Tibial nerve (tissue), 4 donors: ENCODE data around the gene LLCFC1. TPM values are rescaled to one million over a fixed set of nuclear protein-coding genes. Genes with fewer than 3 reads are reported as not detected.

Experiments used
- DNase-seq, 2 donors: peaks; one replicate each; pipeline ENCODE4 v3.0.0-alpha.2; 2019; ENCODE audit warnings: low spot score in 2 of 2
- H3K27ac ChIP-seq, 4 donors: fragments of 200-600 bp; sonication (generic) in 3 of 4; one replicate each; pipeline ENCODE4 v1.5.1; 2017 to 2019; ENCODE audit warnings: mild to moderate bottlenecking in 1 of 4
- H3K27me3 ChIP-seq, 2 donors: fragments of 200-600 bp; sonication (generic) in 1 of 2; one replicate each; pipeline versions ENCODE4 v1.5.1 to v1.6.0; 2017 to 2019
- H3K36me3 ChIP-seq, 3 donors: fragments of 200-600 bp; sonication (generic); one replicate each; pipeline ENCODE4 v1.5.1; 2018 to 2019
- H3K4me1 ChIP-seq, 4 donors: fragments of 200-600 bp; sonication (generic) in 3 of 4; one replicate each; pipeline ENCODE4 v1.5.1; 2017 to 2019
- H3K4me3 ChIP-seq, 4 donors: fragments of 200-600 bp; sonication (generic) in 3 of 4; one replicate each; pipeline ENCODE4 v1.5.1; 2017 to 2019; ENCODE audit warnings: mild to moderate bottlenecking in 1 of 4, moderate library complexity in 1 of 4
- H3K9me3 ChIP-seq, 4 donors: fragments of 200-600 bp; sonication (generic) in 3 of 4; one replicate each; pipeline ENCODE4 v1.5.1; 2017 to 2019
- CTCF ChIP-seq, 5 experiments: fragments of 200-600 bp in 3 of 5; fragments of 450-650 bp in 2 of 5; sonication (generic) in 3 of 5; IDR thresholded peaks; one replicate each; pipeline ENCODE4 v1.5.1; 2016 to 2019; ENCODE audit warnings: antibody characterized with exemption in 5 of 5, mild to moderate bottlenecking in 3 of 5, moderate library complexity in 2 of 5
- EP300 ChIP-seq, 2 donors: sonication (generic); formaldehyde crosslinking; IDR thresholded peaks; one replicate each; pipeline ENCODE4 v1.6.1; 2017; ENCODE audit warnings: antibody characterized with exemption in 2 of 2, mild to moderate bottlenecking in 1 of 2
- POLR2A ChIP-seq, 2 donors: fragments of 450-650 bp; IDR thresholded peaks; one replicate each; pipeline ENCODE4 v1.6.1; 2017; ENCODE audit warnings: antibody characterized with exemption in 2 of 2, mild to moderate bottlenecking in 2 of 2, moderate library complexity in 2 of 2
- WGBS, 2 donors: methylation state at CpG; one replicate each; pipeline ENCODE4 v1.1.5; 2018; 5-methylcytosine and 5-hydroxymethylcytosine counted together
- total RNA-seq, 4 donors: library from RNA; depleted of rRNA; stranded (reverse); fragments of >200 nt; gene quantifications; one replicate each; pipeline ENCODE4 v1.1.0, GENCODE V29; 2016

LLCFC1 gene
- total RNA-seq, 4 donors from 2014 or later: not detected

- Histone ChIP-seq H3K4me1 (no peaks in the 10 kb centered on the region), H3K4me3 (no peak overlapping the region), H3K27ac (no peak overlapping the region), H3K36me3 (no peaks in the 10 kb centered on the region), H3K9me3 (no peaks in the 10 kb centered on the region), H3K27me3 (no peaks in the 10 kb centered on the region)
- TF ChIP-seq EP300 (IDR thresholded peaks at IDR 0.05): no peak
- TF ChIP-seq CTCF (IDR thresholded peaks at IDR 0.05): no peak
- no peak for TF ChIP-seq POLR2A (IDR thresholded peaks at IDR 0.05)
- 70 to 78% methylated on average over 12 of the region's 12 CpGs for WGBS, 2 donors
- DNase-seq: no peak
Observed at GRCh38 chr7:142934056-142934455, 5.2 kb upstream of the LLCFC1 start.

- H3K9me3 ChIP-seq: no peaks in the 10 kb centered on the region
- no peaks in the 10 kb centered on the region for H3K4me1 ChIP-seq
- WGBS, 2 donors: 82 to 86% methylated on average over 11 to 12 of the region's 12 CpGs
- no peaks in the 10 kb centered on the region for H3K36me3 ChIP-seq
- no peaks in the 10 kb centered on the region for H3K27me3 ChIP-seq
- H3K4me3 ChIP-seq: no peak overlapping the region
- TF ChIP-seq EP300 (IDR thresholded peaks at IDR 0.05) (no peak), CTCF (IDR thresholded peaks at IDR 0.05) (no peak), POLR2A (IDR thresholded peaks at IDR 0.05) (no peak)
- DNase-seq: no peak
- no peak overlapping the region for H3K27ac ChIP-seq
Observed at GRCh38 chr7:142935941-142936565, 3.2 kb upstream of the LLCFC1 start.

- no peaks in the 10 kb centered on the region for H3K9me3 ChIP-seq
- no peak for TF ChIP-seq CTCF (IDR thresholded peaks at IDR 0.05)
- no peak for TF ChIP-seq POLR2A (IDR thresholded peaks at IDR 0.05)
- TF ChIP-seq EP300 (IDR thresholded peaks at IDR 0.05): no peak
- WGBS, 2 donors: 82 to 91% methylated on average over 4 of the region's 4 CpGs
- H3K27me3 ChIP-seq: no peaks in the 10 kb centered on the region
- H3K36me3 ChIP-seq: no peaks in the 10 kb centered on the region
- H3K4me1 ChIP-seq: no peaks in the 10 kb centered on the region
- no peak overlapping the region for H3K27ac ChIP-seq
- no peak for DNase-seq
- no peak overlapping the region for H3K4me3 ChIP-seq
Observed at GRCh38 chr7:142938611-142939010, 673 bp upstream of the LLCFC1 start.

DNA sequence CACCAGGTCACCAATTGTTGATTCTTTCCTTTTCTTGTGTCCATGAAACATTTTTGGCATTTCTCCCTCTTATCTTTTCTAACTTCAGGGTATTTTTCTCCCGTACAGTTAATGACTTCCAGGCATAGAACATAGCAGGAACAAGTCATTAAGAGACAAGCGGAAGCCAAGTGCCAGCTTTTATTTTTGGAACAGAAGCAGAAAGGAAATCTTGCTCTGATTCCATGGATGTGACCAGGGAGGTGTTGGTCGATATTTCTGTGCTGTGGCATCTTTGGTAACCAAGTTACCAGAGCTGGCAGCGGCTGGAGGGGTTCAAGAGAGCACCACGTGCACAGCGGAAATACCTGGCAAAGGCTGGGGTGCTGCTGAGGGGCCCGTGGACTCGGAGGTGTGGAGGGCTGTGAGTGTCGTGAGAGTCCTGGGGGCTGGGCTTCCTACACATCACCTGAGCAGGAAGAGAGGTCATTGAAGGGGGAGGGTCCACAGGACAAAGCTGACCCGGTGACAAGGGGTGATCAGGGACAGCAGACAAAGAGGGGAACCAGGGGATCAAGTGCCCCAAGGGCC is 1.8 kb downstream of the LLCFC1 start:
- TF ChIP-seq EP300 (IDR thresholded peaks at IDR 0.05) (no peak), CTCF (IDR thresholded peaks at IDR 0.05) (no peak), POLR2A (IDR thresholded peaks at IDR 0.05) (no peak)
- no peak overlapping the region for H3K4me3 ChIP-seq
- WGBS, 2 donors: 57 to 59% methylated on average over 10 of the region's 10 CpGs
- H3K36me3 ChIP-seq: no peaks in the 10 kb centered on the region
- H3K4me1 ChIP-seq: no peaks in the 10 kb centered on the region
- H3K27me3 ChIP-seq: no peaks in the 10 kb centered on the region
- DNase-seq: no peak
- H3K9me3 ChIP-seq: no peaks in the 10 kb centered on the region
- H3K27ac ChIP-seq: no peak overlapping the region

DNA sequence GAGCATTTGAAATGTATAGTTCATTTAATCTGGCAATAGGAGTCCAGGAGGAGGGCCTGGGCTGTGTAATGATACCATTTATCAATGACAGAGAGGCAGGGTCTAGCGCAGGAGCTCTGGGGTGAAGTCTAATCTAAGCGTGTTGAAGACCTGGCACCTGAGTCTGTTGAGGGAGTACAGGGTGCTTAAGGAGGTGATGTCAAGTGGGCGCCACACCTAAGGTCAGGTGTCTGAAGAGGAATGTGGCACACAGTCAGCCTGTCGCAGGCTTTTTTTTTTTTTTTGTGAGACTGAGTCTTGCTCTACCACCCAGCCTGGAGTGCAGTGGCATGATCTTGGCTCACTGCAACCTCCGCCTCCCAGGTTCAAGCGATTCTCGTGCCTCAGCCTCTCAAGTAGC is 2.3 kb downstream of the LLCFC1 start:
- DNase-seq: no peak
- no peaks in the 10 kb centered on the region for H3K4me1 ChIP-seq
- 93 to 94% methylated on average over 7 of the region's 7 CpGs for WGBS, 2 donors
- H3K27ac ChIP-seq: no peak overlapping the region
- H3K36me3 ChIP-seq: no peaks in the 10 kb centered on the region
- TF ChIP-seq EP300 (IDR thresholded peaks at IDR 0.05) (no peak), POLR2A (IDR thresholded peaks at IDR 0.05) (no peak), CTCF (IDR thresholded peaks at IDR 0.05) (no peak)
- H3K4me3 ChIP-seq: no peak overlapping the region
- H3K9me3 ChIP-seq: no peaks in the 10 kb centered on the region
- H3K27me3 ChIP-seq: no peaks in the 10 kb centered on the region
